ENCODE data around the gene LVRN. TPM values are rescaled to one million over a fixed set of nuclear protein-coding genes. Genes with fewer than 3 reads are reported as not detected.

Gene LVRN
- 0.18 and 0.28 TPM in 2 replicates for total RNA-seq

DNA sequence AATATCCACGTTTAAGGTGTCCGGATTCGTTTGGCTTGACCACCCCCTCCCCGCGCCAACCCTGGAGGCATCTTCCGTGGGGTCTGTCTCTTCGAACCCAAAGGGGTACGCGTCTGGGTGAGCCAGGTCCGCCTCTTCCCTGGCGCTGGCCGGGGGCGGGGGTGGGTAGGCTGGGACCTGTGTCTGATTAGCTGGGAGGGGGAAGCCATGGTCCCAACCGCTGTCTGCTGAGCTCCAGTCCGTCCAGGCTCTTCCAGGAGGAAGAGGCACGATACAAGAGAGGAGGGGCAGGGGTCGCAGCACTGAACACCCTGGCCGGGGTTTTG lies at the start of gene LVRN:
Gene LVRN, plus strand, starts transcription at position 237 of the 326 bp plus-strand sequence. CDS start 143 bp downstream, outside the sequence.

DNA sequence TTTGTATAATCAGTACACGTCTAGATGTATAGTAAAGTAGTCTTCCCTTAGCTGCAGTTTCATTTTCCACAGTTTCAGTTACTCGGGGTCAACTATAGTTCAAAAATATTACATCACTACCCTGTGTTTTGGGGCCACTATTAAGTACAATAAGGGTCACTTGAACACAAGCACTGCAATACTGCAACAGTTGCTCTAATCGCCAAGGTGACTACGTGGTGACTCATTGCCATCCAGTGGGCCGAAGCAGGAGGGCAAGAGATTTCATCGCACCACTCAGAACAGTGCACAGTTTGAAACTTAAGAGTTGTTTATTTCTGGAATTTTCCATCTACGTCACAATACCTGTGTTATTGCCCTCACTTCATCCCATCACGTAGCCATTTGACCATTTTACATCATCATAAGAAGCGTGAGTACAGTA lies 69.8 kb downstream of the LVRN start, which contains the start of gene ARL14EPL:
Gene ARL14EPL, plus strand, starts transcription at position 379 of the 424 bp plus-strand sequence. CDS start 18,994 bp downstream, outside the sequence.

Other genes starting within 250 kb of the LVRN start
- gene CDO1, start 145.8 kb upstream of the LVRN start, total RNA-seq, result 2.6 and 7.7 TPM in 2 replicates
- gene ATG12, start 120.9 kb upstream of the LVRN start, total RNA-seq, result 28.0 and 36.0 TPM in 2 replicates
- gene AP3S1, start 120.5 kb upstream of the LVRN start, total RNA-seq, result 63.6 and 91.8 TPM in 2 replicates
- gene ARL14EPL, start 70.0 kb downstream of the LVRN start, total RNA-seq, result 0.18 TPM in 1 of 2 replicates, not detected in the other
- 24.9 and 26.5 TPM in 2 replicates for gene COMMD10, start 122.5 kb downstream of the LVRN start, total RNA-seq